GM21381 (cell line): ENCODE data around the gene LYZL1.
"Not testable (repeated sequence)": the region's sequence is repeated elsewhere in the genome, so short reads cannot be mapped to it uniquely, and the experiment has no call there.

Source experiments
- ATAC-seq: cut with Tn5 transposase; IDR thresholded peaks from one replicate; pipeline ENCODE4 v1.9.1; 2021; ENCODE audit warnings: mild to moderate bottlenecking, moderate library complexity; ENCODE audit not compliant: unreplicated experiment

LYZL1 gene

DNA sequence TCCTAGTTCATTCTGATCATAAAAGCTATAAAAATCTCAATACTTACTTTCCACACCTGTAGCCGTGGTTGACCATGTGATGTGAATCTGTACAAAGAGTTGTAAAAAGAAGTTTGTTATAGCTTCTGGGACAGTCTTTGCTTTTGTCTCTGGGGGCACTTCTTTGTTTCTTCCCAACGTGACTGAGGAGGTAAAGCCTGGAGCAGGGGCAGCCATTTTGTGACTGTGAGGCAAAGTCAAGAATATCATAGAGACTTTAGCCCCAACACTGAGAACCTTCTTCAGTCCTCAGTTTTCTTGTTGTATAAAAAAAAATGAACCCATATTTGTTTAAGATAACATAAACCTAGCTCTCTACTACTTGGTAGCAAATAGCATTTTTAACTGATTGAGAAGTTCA, 29.4 kb upstream of the LYZL1 start:
- ATAC-seq = no peak

DNA sequence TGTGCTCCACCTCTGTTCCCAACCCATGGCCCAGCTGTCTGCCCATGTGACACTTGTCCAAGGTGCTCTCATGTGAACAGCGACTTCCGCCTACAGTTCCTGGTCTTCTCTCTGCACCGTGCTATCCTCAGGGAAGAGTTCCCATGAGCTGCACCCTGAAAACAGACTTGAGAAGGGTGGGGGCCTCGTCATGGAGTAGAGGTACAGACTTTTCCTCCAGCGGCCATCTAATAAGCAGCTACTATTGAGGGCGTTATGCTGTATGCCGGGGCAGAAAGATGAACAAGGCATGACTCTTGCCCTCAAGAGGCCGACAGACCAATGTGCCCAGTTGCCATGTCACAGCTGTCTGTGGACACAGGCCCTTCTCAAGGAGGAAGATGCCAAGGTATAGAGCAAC, 25.4 kb upstream of the LYZL1 start:
- no peak for ATAC-seq

DNA sequence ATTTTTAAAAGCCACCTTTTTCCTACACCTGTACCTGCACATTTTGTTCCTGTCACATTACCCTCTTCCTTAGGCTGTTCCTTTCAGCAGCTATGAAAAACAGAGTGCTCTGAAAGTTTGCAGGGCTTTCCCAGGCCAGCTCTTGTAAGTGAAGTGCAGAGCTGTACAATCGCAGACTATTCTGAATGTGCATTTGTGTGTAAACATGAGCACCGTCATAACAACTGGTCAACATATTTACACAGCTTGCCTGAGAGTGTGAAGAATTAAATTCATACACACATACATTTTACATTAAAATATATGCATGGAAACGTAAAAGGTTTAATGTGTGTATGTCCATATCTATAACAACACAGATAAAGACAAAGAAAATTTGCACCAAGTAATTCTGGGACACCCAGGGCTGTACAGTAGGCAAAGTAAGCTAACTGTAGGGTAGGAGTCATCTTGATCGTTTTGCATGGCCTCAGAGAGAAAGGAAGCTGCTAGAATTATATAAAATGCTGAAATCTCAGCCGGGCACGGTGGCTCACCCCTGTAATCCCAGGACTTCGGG, 23.6 kb upstream of the LYZL1 start:
- no peak for ATAC-seq

DNA sequence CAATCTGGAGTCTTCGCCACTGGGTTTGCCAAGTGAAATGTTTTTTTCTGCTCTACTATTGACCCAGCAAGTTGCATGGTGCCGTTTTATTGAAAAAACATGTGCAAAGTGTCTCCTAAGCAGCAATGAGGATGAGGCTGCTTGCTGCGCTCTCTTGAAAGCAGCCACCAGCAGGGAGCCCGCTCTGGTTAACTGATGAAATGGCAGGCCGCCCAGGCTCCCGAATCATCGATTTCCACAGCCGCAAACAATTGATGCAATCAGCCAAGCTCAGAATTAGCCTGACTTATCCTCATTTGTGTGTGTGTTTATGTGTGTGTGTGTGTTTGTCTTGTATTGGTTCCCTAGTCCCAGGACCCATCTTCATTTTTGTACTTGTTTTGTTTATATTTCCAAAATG, 22.2 kb upstream of the LYZL1 start:
- no peak for ATAC-seq

DNA sequence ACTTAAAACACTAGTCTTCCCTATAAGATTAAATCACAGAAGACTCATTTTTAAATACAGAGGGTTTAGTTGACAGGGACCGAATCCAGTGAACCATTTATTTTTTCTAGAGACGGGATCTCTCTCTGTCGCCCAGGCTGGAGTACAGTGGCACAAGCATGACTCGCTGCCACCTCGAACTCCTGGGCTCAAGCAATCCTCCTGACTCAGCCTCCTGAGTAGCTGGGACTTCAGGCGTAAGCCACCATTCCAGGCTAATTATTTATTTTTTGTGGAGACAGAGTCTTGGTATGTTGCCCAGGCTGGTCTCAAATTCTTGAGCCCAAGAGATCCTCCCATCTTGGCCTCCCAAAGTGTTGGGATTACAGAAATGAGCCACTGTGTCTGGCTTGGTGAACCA, 20.9 kb upstream of the LYZL1 start:
- no peak for ATAC-seq

DNA sequence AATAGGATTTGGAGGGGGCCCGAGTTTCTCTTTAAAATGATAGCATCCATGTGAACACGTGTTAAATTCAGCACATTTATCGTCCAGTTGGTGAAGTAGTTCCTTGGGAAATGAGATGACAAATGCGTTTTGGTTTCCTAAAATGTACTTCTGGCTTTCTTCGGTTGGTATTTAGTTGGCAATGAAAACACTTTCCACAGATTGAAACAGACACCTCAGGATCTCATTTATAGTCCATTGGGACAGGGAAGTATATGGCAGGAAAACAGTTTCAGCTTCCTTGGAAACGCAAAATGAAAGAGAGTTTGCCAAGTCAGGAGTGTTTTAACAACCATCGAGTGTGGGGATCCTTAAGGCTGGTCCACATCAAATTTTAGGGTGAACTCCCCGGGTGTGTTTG, 19.4 kb upstream of the LYZL1 start:
- ATAC-seq = no peak

DNA sequence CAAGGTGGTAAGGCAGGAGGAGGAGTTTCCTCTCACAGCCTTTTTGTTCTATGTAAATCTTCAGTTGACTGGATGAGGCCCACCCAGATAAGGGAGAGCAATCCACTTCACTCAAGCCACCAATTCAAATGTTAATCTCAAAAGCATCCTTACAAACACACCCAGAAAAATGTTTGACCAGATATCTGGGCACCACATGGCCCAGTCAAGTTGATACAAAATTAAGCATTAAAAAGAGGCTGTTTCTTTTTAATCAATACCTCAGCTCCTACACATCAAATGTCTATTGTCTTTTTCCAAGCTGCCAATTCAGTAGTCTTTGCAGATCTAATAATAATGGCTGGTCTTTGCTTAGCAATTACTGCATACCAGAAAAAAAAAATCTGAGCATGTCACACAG, 18.0 kb upstream of the LYZL1 start:
- no peak for ATAC-seq

DNA sequence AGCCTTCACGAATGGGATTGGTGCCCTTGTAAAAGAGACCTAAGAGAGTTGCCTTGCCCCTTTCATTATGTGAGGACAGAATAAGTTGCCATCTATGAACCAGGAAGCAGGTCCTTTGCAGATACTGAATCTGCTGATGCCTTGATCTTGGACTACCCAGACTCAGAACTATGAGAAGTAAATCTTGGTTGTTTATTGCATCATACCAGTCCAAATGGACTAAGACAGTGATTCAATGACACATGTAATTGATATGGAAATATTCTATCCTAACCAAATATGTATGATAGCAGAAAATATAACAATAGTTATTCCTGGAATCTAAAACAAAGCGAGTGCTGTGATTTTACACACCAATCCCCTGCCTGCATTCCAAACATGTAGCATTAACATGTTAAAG, 17.0 kb upstream of the LYZL1 start:
- no peak for ATAC-seq

DNA sequence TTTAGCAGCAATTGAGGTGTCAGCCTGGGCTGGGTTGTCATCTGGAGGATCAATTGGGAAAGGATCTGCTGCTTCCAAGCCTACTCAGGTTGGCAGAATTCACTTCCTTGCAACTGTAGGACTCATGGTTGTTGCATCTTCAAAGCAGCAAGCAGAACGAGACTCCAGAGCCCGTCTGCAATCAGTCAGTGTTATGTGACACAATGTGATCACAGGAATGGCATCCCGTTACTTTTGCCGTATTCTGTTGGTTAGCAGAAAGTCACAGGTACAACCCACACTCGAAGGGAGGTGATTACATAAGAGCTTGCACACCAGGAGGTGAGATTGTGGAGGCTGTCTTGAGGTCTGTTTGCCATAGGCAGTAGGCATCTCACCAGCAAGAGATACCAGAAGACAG, 15.4 kb upstream of the LYZL1 start:
- ATAC-seq = no peak

DNA sequence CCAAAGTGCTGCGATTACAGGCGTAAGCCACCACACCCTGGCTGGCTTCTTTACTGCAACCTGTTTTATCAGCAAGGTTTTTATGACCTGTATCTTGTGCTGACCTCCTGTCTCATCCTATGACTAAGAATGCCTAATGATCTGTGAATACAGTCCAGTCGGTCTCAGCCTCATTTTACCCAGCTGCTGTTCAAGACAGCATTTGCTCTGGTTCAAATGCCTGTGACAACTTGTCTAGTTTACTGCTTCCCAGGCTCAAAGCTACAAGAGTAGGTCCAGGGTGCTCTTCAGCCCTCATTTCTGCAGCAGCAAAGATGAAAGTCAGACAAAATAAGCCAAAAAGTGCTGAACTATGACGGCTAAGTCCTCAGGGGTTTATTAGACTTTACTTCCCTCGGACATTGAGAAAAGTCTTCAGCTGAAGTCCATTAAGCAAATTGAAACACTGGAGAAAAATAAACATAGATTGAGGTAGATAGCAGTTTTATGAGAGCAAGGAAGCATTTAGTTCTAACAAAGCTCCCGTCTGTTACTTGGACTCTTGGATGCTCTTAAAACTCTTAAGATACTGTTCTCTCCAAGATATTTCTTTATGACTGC, 12.5 kb upstream of the LYZL1 start:
- no peak for ATAC-seq

DNA sequence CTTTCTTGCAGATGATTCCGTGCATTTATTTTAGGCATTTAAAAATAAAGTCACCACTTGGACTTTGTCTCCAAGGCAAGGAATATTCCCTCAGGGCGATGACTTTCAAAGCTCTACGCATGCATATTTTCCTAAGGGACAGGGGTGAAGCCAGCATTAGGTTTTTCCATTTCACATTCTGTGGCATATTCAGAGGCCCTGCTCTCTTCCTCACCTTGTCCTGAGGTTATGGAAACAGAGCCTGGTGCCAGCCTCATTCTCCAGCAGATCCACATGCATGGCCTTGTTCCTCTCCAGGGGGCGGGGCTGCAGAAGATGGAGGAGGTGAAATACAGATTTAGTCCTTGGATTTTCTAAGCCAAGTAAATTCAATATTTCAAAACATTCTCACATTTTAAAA, 11.6 kb upstream of the LYZL1 start:
- no peak for ATAC-seq

DNA sequence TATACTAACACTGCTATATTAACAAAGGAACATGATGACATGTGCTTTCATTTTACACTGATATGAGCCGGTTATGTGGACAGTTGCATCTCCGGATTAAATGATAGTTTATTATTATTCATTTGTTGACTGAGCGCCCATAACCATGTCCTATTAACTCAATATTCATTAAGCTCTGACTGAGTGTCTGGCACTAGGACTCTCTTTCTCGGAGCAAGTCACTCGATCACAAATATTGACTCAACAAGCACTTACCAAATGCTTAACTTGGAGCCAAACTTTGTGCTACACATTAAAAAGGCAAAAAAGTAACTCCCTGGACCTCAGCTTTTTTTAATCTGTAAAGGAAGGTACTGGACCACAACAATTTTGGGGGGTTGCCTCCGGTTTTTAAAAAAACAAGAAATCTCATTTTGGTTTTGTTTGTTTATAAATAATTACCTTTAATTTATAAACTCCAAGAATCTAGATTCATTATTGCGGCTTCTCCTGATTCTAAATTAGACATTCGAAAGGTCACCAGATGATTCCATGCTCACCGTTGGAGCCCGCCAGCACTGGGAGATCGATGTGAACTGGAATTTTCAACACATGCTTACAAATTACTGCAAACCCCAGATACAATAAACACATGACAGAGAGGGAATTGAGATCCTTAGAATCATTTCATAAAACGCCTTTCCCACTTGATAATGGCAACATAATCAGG, 8.9 kb upstream of the LYZL1 start:
- no peak for ATAC-seq

DNA sequence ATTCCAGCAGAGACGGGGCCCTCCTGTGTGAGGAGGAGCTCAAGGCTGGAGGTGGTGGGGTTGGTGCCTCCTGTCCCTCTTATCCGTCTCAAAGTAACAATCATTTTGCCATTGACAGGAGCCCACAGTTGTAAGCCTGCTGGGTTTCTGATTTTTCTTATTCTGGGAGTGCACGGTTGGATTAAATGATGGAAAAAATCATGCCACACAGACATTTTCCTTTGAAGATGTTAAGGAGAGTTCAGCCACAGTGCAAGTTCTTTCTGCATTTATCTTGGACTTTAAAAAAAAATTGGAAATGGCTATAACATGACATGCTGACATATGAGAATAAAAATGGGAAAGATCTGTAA, 8.4 kb upstream of the LYZL1 start:
- no peak for ATAC-seq

DNA sequence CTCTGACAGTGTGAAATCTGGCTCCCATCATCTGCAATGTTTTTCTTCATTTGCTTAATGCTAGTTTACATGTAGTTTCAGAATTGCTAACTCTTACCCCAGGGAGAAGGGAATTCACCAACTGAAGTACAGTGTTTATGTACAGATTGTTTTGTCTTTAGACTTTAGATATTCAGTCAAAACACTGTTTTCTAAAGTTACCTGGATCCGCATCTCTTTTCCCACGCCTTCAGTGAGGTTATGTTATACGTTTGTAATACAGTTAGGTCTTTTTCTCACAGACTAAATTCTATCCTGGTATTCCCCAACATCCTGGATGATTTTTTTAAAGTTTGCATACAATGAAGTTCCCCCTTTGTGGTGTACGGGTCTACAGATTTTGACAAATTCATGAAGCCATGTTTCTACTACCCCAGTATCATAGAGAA, 3.2 kb upstream of the LYZL1 start:
- ATAC-seq = no peak

DNA sequence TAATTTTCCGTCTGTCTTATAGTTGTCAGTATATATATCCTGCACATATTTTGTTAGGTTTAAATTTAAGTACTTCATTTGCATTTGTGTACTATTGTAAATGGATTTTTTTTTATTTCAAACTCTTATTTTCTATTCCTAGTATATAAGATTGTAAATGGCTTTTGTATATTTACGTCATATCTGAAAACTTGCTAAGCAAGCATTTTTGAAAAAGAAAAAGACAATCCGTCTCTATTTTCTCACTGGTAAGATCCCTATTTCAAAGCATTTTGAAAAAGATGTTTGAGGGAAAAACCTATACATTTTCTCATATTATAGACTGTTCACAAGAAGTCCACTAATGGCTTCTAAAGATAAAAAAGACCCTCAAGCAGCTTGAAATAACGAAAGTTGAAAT, 1.2 kb upstream of the LYZL1 start:
- no peak for ATAC-seq

DNA sequence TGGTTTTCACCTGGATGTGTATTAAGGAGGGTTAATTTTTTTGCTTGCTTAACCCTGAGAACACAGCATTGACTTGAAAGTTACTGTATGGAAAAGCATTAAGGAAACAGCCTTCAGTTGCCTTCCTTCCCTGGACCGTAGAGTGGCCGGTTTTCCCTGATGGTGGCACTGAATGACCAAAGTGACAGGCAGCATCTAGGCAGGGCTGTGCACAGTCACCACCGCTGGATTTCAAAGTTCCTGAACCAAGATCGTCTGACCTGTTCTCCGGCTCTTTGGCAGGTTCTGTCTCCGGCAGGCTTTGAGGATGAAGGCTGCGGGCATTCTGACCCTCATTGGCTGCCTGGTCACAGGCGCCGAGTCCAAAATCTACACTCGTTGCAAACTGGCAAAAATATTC, 2.7 kb downstream of the LYZL1 start:
- not testable (repeated sequence) for ATAC-seq

DNA sequence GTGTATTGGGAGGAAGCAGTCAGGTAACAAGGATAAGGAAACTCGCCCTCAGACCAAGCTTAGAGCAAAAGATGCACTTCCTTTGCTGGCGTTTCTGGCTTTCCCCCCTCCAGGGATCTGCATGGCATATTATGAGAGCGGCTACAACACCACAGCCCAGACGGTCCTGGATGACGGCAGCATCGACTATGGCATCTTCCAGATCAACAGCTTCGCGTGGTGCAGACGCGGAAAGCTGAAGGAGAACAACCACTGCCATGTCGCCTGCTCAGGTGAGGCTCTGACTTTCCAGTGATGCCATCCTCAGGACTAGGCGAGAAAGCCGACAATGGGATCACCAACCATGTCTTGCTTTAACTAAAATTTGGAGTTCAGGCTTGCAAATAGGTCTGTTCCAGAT, 3.5 kb downstream of the LYZL1 start:
- ATAC-seq = not testable (repeated sequence)

DNA sequence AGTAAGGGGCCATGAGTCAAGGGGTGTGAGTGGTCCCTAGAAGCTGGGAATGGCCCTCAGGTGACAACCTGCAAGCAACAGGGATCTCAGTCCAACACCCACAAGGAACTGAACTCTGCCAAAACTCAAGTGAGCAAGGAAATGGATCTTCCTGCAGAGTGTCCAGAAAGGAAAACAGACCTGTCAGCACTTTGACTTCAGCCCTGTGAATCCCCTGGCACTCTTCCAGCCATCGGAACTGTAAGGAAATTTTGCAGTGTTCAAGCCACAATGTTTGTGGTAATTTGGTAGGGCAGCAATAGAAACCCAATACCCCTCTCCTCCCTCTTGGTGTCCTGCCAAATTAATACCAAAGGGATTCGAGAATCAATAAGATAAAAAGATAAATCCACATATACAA, 6.9 kb downstream of the LYZL1 start:
- ATAC-seq = no peak

DNA sequence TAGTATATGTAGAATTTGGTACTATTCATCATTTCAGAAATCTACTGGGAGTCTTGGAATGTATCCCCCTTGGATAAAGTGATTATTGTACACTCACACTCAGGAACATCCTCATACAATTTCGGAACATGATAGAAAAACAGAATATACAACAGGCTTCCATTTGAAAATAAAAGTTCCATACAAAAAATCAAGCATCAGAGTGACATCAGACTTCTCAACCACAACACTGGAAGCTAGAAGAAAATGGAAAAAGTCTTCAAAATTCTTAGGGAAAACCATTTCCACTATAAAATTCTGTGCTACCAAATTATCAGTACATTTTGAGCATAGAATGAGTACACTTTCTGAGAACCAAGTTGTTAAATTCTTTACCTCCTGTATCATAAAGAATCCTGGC, 8.8 kb downstream of the LYZL1 start:
- ATAC-seq = no peak

DNA sequence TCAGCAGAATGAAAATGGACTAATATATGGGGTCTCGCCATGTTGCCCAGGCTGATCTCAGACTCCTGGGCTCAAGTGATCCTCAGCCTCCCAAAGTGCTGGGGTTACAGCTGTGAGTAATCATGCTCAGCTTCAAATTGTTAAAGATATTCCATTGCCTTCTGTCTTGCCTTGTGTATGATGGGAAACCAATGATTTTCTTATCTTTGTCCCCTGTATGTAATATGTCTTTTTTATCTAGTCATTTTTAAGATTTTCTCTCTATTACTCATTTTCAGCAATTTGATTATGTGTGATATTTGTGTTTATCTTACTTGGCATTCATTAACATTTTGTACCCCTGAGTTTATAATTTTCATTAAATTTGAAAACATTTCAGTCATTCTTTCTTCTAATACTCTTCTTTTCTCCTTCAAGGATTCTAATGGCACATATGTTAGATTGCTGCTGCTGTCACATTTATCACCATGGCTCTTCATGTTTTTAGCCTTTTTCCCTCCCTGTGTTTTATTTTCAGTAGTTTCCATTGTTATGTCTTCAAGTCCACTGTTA, 12.6 kb downstream of the LYZL1 start:
- no peak for ATAC-seq

DNA sequence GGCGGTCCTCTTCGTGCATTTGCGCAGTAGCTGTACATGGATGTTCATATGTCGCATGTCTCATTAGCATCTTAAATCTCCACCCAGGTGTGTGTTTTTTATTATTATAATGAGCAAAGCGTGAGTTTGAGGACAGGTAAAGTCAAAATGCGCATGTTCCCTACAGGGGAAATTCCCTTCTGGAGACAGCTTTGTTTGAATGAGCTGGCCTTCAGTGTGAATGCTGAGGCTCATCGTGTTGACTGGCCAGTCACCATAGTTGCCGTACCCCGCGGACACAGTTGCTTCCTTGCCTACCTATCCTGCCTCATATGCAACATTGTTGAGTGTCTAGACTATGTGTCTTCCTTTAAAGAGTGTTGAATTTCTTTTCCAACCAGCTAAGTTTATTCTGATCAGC, 13.6 kb downstream of the LYZL1 start:
- ATAC-seq = no peak

DNA sequence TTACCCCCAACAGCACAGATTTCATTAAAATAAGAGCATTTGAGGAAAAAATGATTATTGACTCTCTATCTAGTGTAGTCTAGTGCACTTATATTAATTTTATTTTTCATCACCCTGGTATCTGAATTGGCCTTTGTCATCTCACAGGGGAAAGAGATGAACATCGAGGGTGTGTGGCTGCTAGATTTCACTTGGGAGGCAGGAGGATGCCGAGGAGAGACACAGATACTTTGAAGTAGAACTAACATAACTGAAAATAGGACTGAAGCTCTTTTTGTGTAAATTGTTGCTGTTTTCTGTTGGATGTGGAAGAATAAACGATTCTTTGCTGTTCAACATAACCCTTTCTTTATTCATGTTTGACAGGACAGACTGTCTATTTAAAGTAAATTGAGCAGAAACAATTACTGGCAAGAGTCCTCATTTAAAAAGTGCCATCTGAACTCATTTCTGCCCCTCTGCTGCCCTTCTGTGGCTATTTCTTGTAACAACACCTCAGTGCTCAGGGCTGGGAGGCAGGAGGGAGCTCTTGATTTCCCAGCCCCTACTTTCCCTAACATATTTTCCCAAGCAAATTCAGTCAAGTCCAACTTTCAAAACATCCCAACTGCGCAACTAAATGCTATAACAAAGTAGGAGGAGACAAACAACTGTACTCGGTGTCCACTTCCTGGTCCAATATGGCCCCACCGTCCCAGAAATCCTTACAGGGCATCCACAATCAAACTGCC, 15.6 kb downstream of the LYZL1 start:
- peak; percentile 60 for ATAC-seq
